Stimulated activated effector memory CD8-positive, alpha-beta T cell treated with anti-CD3 and anti-CD28 coated beads, Interleukin-12 subunit alpha, Interleukin-12 subunit beta, amount 100 ng/mL, for 72 hours (primary cell): ENCODE measurements around the gene SLC35F5.

Source experiments
- ATAC-seq: fragments of 150-1000 bp; cut with Tn5 transposase; 2 replicates; pipeline ENCODE4 v1.10.0; 2021
- DNase-seq, 2 donors: peaks; one replicate each; pipeline ENCODE4 v3.0.0; 2021 to 2022; ENCODE audit warnings: low spot score in 2 of 2
- H3K27ac Mint-ChIP-seq: one replicate; pipeline ENCODE4 v1.8.0; 2022; ENCODE audit warnings: mild to moderate bottlenecking, mixed read lengths
- H3K36me3 Mint-ChIP-seq: one replicate; pipeline ENCODE4 v1.8.0; 2022; ENCODE audit warnings: mild to moderate bottlenecking, mixed read lengths
- H3K4me1 Mint-ChIP-seq: one replicate; pipeline ENCODE4 v1.8.0; 2022; ENCODE audit warnings: mixed read lengths
- H3K4me3 Mint-ChIP-seq: one replicate; pipeline ENCODE4 v1.8.0; 2022; ENCODE audit warnings: mild to moderate bottlenecking, mixed read lengths
- H3K9me3 Mint-ChIP-seq: one replicate; pipeline ENCODE4 v1.8.0; 2022; ENCODE audit warnings: mixed read lengths

Gene SLC35F5

GRCh38 chr2:113767811-113768460, 11.5 kb upstream of the SLC35F5 start:
- H3K4me3 Mint-ChIP-seq = no peak overlapping the region
- H3K27ac Mint-ChIP-seq = no peak overlapping the region
- DNase-seq (no peak), ATAC-seq (no peak)
- H3K9me3 Mint-ChIP-seq = no peaks in the 10 kb centered on the region
- H3K4me1 Mint-ChIP-seq = no peaks in the 10 kb centered on the region
- H3K36me3 Mint-ChIP-seq = no peaks in the 10 kb centered on the region

- no peaks in the 10 kb centered on the region for H3K36me3 Mint-ChIP-seq
- H3K4me1 Mint-ChIP-seq = no peaks in the 10 kb centered on the region
- H3K27ac Mint-ChIP-seq = no peak overlapping the region
- ATAC-seq (no peak), DNase-seq (no peak)
- no peak overlapping the region for H3K4me3 Mint-ChIP-seq
- no peaks in the 10 kb centered on the region for H3K9me3 Mint-ChIP-seq
Observed at GRCh38 chr2:113765276-113765675, 8.8 kb upstream of the SLC35F5 start.

- no peaks in the 10 kb centered on the region for H3K9me3 Mint-ChIP-seq
- no peak for ATAC-seq
- no peak overlapping the region for H3K27ac Mint-ChIP-seq
- no peak overlapping the region for H3K4me3 Mint-ChIP-seq
- no peaks in the 10 kb centered on the region for H3K4me1 Mint-ChIP-seq
- DNase-seq = no peak
- H3K36me3 Mint-ChIP-seq = no peaks in the 10 kb centered on the region
Observed at GRCh38 chr2:113762377-113763118, 6.1 kb upstream of the SLC35F5 start.

GRCh38 chr2:113760400-113760799, 4.0 kb upstream of the SLC35F5 start:
- Mint-ChIP-seq H3K27ac (no peak overlapping the region), H3K9me3 (no peaks in the 10 kb centered on the region), H3K4me3 (no peak overlapping the region), H3K36me3 (peaks cover 9% of the 10 kb centered on the region), H3K4me1 (no peaks in the 10 kb centered on the region)
- DNase-seq (no peak), ATAC-seq (no peak)

- Mint-ChIP-seq H3K4me1 (no peaks in the 10 kb centered on the region), H3K36me3 (peaks cover 37% of the 10 kb centered on the region), H3K9me3 (no peaks in the 10 kb centered on the region), H3K4me3 (peak overlapping the region; percentile 79), H3K27ac (peak overlapping the region; percentile 95)
- DNase-seq (no peak), ATAC-seq (no peak)
Observed at GRCh38 chr2:113757138-113757657, 756 bp upstream of the SLC35F5 start.

GRCh38 chr2:113755835-113756354, 547 bp downstream of the SLC35F5 start:
- H3K4me1 Mint-ChIP-seq = peaks cover 1% of the 10 kb centered on the region
- ATAC-seq (peak; percentile 81), DNase-seq (no peak)

GRCh38 chr2:113755035-113755834, 1.2 kb downstream of the SLC35F5 start:
- Mint-ChIP-seq H3K9me3 (no peaks in the 10 kb centered on the region), H3K36me3 (peaks cover 56% of the 10 kb centered on the region), H3K4me3 (peak overlapping the region; percentile 79), H3K27ac (peak overlapping the region; percentile 95), H3K4me1 (peaks cover 8% of the 10 kb centered on the region)
- ATAC-seq = no peak
- DNase-seq = no peak

More at GRCh38 chr2:113755835-113756354, 547 bp downstream of the SLC35F5 start:
- Mint-ChIP-seq H3K27ac (peak overlapping the region; percentile 95), H3K36me3 (peaks cover 50% of the 10 kb centered on the region), H3K9me3 (no peaks in the 10 kb centered on the region), H3K4me3 (peak overlapping the region; percentile 79)

- Mint-ChIP-seq H3K4me1 (peaks cover 9% of the 10 kb centered on the region), H3K9me3 (no peaks in the 10 kb centered on the region), H3K27ac (no peak overlapping the region), H3K4me3 (no peak overlapping the region), H3K36me3 (peaks cover 65% of the 10 kb centered on the region)
- ATAC-seq = no peak
- DNase-seq = no peak
Observed at GRCh38 chr2:113754160-113754559, 2.3 kb downstream of the SLC35F5 start.

- H3K4me3 Mint-ChIP-seq = no peak overlapping the region
- H3K4me1 Mint-ChIP-seq = peaks cover 9% of the 10 kb centered on the region
- peaks cover 94% of the 10 kb centered on the region for H3K36me3 Mint-ChIP-seq
- no peak overlapping the region for H3K27ac Mint-ChIP-seq
- no peak for ATAC-seq
- no peaks in the 10 kb centered on the region for H3K9me3 Mint-ChIP-seq
- DNase-seq = no peak
Observed at GRCh38 chr2:113750385-113750784, 6.1 kb downstream of the SLC35F5 start.

GRCh38 chr2:113741091-113741490, 15.4 kb downstream of the SLC35F5 start:
- no peaks in the 10 kb centered on the region for H3K9me3 Mint-ChIP-seq
- ATAC-seq = no peak

GRCh38 chr2:113739849-113740248, 16.6 kb downstream of the SLC35F5 start:
- DNase-seq = no peak
- no peaks in the 10 kb centered on the region for H3K4me1 Mint-ChIP-seq
- peaks cover 77% of the 10 kb centered on the region for H3K36me3 Mint-ChIP-seq
- H3K9me3 Mint-ChIP-seq = no peaks in the 10 kb centered on the region
- no peak overlapping the region for H3K4me3 Mint-ChIP-seq
- no peak overlapping the region for H3K27ac Mint-ChIP-seq
- no peak for ATAC-seq

More at GRCh38 chr2:113741091-113741490, 15.4 kb downstream of the SLC35F5 start:
- Mint-ChIP-seq H3K27ac (no peak overlapping the region), H3K36me3 (peaks cover 89% of the 10 kb centered on the region), H3K4me3 (no peak overlapping the region), H3K4me1 (no peaks in the 10 kb centered on the region)
- DNase-seq = no peak

- Mint-ChIP-seq H3K9me3 (no peaks in the 10 kb centered on the region), H3K4me3 (no peak overlapping the region), H3K27ac (no peak overlapping the region), H3K36me3 (peaks cover 51% of the 10 kb centered on the region), H3K4me1 (no peaks in the 10 kb centered on the region)
- peak; percentile 74 for ATAC-seq
- DNase-seq = no peak
Observed at GRCh38 chr2:113734185-113734584, 22.3 kb downstream of the SLC35F5 start.

- no peak overlapping the region for H3K27ac Mint-ChIP-seq
- H3K36me3 Mint-ChIP-seq = peaks cover 69% of the 10 kb centered on the region
- H3K4me3 Mint-ChIP-seq = no peak overlapping the region
- no peaks in the 10 kb centered on the region for H3K4me1 Mint-ChIP-seq
- DNase-seq (no peak), ATAC-seq (no peak)
- H3K9me3 Mint-ChIP-seq = no peaks in the 10 kb centered on the region
Observed at GRCh38 chr2:113724010-113724409, 32.4 kb downstream of the SLC35F5 start.

GRCh38 chr2:113723411-113723810, 33.0 kb downstream of the SLC35F5 start:
- ATAC-seq (no peak), DNase-seq (no peak)
- Mint-ChIP-seq H3K9me3 (no peaks in the 10 kb centered on the region), H3K36me3 (peaks cover 69% of the 10 kb centered on the region), H3K4me3 (no peak overlapping the region), H3K27ac (no peak overlapping the region), H3K4me1 (no peaks in the 10 kb centered on the region)

GRCh38 chr2:113720167-113720566, 36.3 kb downstream of the SLC35F5 start:
- no peak overlapping the region for H3K4me3 Mint-ChIP-seq
- no peak for ATAC-seq
- H3K36me3 Mint-ChIP-seq = peaks cover 86% of the 10 kb centered on the region
- H3K9me3 Mint-ChIP-seq = no peaks in the 10 kb centered on the region
- H3K27ac Mint-ChIP-seq = no peak overlapping the region
- H3K4me1 Mint-ChIP-seq = peaks cover 7% of the 10 kb centered on the region
- no peak for DNase-seq
